Neuron (in vitro differentiated cells): Measurements from ENCODE around the gene MICAL3.

Experiments used
- H2AFZ ChIP-seq: one replicate; pipeline ENCODE4 v1.6.1; 2013; ENCODE audit warnings: low read depth, mild to moderate bottlenecking, inconsistent platforms, low read length, moderate library complexity
- H3K27me3 ChIP-seq: one replicate; pipeline ENCODE4 v1.6.1; 2013; ENCODE audit warnings: low read length; ENCODE audit not compliant: insufficient read depth
- H3K36me3 ChIP-seq: one replicate; pipeline ENCODE4 v1.6.1; 2013; ENCODE audit warnings: low read length; ENCODE audit not compliant: insufficient read depth
- H3K4me1 ChIP-seq: one replicate; pipeline ENCODE4 v1.6.1; 2013; ENCODE audit warnings: low read length; ENCODE audit not compliant: insufficient read depth
- H3K4me3 ChIP-seq: 2 replicates; pipeline ENCODE4 v1.5.1; 2013; ENCODE audit warnings: mild to moderate bottlenecking, low read length, moderate library complexity
- H3K9me3 ChIP-seq: one replicate; pipeline ENCODE4 v1.6.1; 2013; ENCODE audit warnings: low read length

The MICAL3 gene

DNA sequence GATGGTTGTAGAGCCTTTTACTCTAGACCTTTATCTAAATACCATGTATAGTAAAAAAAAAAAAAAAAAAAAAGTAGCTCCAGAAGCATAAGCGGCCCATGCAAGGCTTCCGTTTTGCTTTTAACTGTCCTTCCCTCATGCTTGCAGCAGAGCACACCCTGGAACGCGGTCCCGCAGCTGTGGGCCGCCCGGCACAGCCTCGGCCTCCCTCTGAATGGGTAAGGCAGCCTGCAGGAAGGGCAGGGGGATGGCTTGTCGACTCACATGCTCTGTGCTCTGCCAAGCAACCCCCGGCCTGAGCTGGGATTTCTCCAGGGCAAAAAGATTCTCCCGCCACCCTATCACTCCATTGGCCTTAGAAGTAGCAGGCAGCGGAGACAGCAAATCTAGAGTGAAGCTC, 148.7 kb downstream of the MICAL3 start:
- Histone ChIP-seq H3K4me1 (no peaks in the 10 kb centered on the region), H3K27me3 (no peaks in the 10 kb centered on the region), H3K4me3 (no peak overlapping the region), H3K36me3 (peaks cover 18% of the 10 kb centered on the region), H2AFZ (no peak overlapping the region), H3K9me3 (no peaks in the 10 kb centered on the region)

GRCh38 chr22:17875156-17875555, 149.2 kb downstream of the MICAL3 start:
- peaks cover 16% of the 10 kb centered on the region for H3K36me3 ChIP-seq
- no peaks in the 10 kb centered on the region for H3K4me1 ChIP-seq
- H3K27me3 ChIP-seq = no peaks in the 10 kb centered on the region
- H2AFZ ChIP-seq = no peak overlapping the region
- H3K9me3 ChIP-seq = no peaks in the 10 kb centered on the region
- H3K4me3 ChIP-seq = no peak overlapping the region

DNA sequence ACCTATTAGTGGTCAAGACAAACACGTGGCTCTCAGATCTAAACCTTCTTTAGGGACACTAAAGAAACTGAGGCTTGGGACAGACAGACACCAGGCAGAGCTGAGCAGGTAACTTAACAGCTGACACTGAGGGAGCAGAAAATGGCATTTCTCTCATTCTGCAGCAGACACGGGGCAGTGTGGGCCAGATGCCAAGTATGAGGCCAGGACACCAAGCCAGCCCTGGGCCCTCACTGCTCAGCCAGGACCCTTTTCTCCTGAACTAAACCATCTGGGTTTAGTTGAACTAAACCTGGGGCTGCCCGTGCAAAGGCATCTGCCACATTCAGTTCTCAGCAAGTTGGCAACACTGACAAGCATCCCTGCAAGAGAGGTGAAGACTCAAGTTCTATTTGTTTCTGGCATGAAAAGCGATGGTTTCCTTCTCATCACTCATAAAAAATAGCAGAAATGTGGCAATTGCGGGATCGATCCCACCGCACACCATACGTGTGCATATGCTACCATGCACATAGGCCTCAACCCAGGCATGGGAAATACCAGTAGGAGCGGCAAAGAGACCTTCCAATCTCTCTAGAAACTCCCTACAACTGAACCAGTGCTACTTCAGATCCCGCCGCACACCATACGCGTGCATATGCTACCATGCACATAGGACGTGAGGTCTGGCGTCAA, 150.0 kb downstream of the MICAL3 start:
- H3K9me3 ChIP-seq = no peaks in the 10 kb centered on the region
- H2AFZ ChIP-seq = no peak overlapping the region
- H3K27me3 ChIP-seq = no peaks in the 10 kb centered on the region
- H3K36me3 ChIP-seq = peaks cover 13% of the 10 kb centered on the region
- H3K4me1 ChIP-seq = no peaks in the 10 kb centered on the region
- H3K4me3 ChIP-seq = no peak overlapping the region

DNA sequence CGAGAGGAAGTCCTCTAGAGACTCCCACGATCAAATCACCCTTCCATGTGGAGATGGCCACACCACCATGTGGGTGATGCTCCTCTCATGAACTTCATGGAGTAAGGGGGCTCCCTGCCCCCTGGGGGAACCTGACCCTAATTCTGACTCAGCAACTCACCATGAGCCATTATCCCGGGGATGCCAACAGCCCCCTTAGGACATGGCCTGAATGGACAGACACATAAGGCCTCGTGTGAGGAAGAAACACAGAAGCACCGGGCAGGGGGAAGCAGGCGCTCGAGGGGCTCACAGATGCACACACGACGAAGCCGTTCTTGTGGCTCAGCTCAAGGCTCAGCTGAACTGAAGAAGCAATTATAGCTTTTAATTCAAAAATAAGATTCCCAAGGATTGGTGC, 150.6 kb downstream of the MICAL3 start:
- no peaks in the 10 kb centered on the region for H3K27me3 ChIP-seq
- H3K9me3 ChIP-seq = no peaks in the 10 kb centered on the region
- H3K36me3 ChIP-seq = peaks cover 17% of the 10 kb centered on the region
- no peak overlapping the region for H3K4me3 ChIP-seq
- no peak overlapping the region for H2AFZ ChIP-seq
- no peaks in the 10 kb centered on the region for H3K4me1 ChIP-seq

DNA sequence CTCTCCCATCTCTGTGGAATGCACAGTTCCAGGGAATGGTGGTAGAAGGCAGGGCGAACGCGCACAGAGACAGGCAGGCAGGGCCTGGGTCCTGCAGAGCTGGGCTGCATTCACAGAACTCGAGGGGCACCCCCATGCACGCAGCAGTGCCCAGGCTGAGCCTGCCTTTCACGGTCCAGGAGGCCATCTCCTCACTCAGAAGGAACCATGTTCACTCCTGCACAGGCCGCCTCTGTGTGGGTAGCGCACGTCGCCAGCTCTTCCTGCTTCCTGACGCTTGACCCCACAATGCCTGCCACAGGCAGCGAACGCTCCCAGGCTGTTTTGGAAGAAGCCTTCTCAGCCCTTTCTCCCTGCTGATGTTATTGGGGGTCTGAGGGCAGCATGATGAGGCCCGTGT, 151.2 kb downstream of the MICAL3 start:
- no peaks in the 10 kb centered on the region for H3K27me3 ChIP-seq
- peaks cover 21% of the 10 kb centered on the region for H3K36me3 ChIP-seq
- no peak overlapping the region for H2AFZ ChIP-seq
- H3K9me3 ChIP-seq = no peaks in the 10 kb centered on the region
- no peak overlapping the region for H3K4me3 ChIP-seq
- H3K4me1 ChIP-seq = no peaks in the 10 kb centered on the region

- Histone ChIP-seq H3K9me3 (no peaks in the 10 kb centered on the region), H3K36me3 (peaks cover 21% of the 10 kb centered on the region)
Observed at GRCh38 chr22:17872471-17872870, 151.9 kb downstream of the MICAL3 start.

DNA sequence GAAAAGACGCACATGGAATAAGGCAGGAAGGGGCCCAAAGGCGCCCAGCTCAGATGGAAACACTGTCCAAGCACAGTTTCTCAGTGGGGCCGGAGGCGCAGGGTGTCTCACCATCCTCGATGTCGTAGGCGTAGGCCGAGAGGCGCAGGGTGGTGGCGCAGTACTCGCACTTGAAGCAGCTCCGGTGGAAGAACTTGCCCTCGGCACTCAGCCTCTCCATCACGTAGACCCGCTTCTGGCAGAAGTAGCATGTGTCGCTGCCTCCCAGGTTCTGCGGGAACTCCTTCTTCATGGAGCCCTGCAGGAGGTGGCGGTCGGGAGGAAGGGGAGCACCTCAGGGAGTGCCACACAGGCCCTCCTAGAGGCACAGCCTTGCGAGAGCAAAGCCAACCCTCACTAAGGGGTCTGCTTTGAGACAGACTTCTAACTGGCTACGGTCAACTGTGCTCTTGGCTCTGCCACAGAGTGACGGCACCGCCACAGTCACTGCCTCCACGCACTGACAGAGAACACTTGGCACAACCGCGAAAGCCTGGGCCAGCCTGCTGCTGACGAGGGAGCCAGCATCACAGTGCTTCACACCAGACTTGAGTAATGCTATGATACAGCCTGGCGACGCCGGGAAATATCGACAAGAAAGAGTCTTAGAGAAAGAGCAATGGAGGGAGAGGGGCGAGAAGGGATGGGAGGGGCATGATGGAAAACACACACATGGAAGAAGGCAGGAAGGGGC, 152.5 kb downstream of the MICAL3 start:
- Histone ChIP-seq H2AFZ (no peak overlapping the region), H3K4me1 (peaks cover 4% of the 10 kb centered on the region), H3K9me3 (no peaks in the 10 kb centered on the region), H3K4me3 (no peak overlapping the region), H3K36me3 (peaks cover 21% of the 10 kb centered on the region), H3K27me3 (no peaks in the 10 kb centered on the region)

More at GRCh38 chr22:17872471-17872870, 151.9 kb downstream of the MICAL3 start:
- no peaks in the 10 kb centered on the region for H3K4me1 ChIP-seq
- H2AFZ ChIP-seq = no peak overlapping the region
- H3K27me3 ChIP-seq = no peaks in the 10 kb centered on the region
- H3K4me3 ChIP-seq = no peak overlapping the region

DNA sequence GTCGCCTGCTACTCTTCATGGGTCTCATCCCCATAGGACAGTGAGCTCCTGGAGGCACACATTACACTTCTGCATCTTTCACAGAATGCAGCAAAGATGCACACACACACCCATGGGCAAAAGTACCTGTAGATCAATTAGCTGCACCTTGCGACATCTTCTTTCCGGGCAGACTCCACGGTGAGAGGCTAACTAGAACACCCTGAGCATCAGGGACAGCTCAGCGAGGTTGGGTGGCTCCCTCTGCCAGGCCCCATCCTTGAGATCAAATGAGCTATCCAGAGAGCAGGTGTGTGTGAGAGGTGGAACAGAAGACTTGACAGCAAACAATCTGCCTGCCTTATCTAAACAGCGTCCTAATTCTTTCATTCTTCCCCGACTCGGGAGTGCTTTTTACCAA, 154.0 kb downstream of the MICAL3 start:
- peaks cover 21% of the 10 kb centered on the region for H3K36me3 ChIP-seq

GRCh38 chr22:17869285-17870096, 154.9 kb downstream of the MICAL3 start:
- Histone ChIP-seq H3K36me3 (peaks cover 28% of the 10 kb centered on the region), H3K27me3 (no peaks in the 10 kb centered on the region), H3K4me3 (no peak overlapping the region), H2AFZ (no peak overlapping the region), H3K4me1 (peaks cover 19% of the 10 kb centered on the region), H3K9me3 (no peaks in the 10 kb centered on the region)

More for the DNA sequence above, 154.0 kb downstream of the MICAL3 start:
- no peak overlapping the region for H2AFZ ChIP-seq
- no peak overlapping the region for H3K4me3 ChIP-seq
- no peaks in the 10 kb centered on the region for H3K27me3 ChIP-seq
- peaks cover 18% of the 10 kb centered on the region for H3K4me1 ChIP-seq
- H3K9me3 ChIP-seq = no peaks in the 10 kb centered on the region

- no peaks in the 10 kb centered on the region for H3K9me3 ChIP-seq
- H3K27me3 ChIP-seq = no peaks in the 10 kb centered on the region
- no peak overlapping the region for H2AFZ ChIP-seq
- no peak overlapping the region for H3K4me3 ChIP-seq
- peaks cover 35% of the 10 kb centered on the region for H3K36me3 ChIP-seq
- peaks cover 19% of the 10 kb centered on the region for H3K4me1 ChIP-seq
Observed at GRCh38 chr22:17868771-17869170, 155.6 kb downstream of the MICAL3 start.

GRCh38 chr22:17867160-17867785, 157.1 kb downstream of the MICAL3 start:
- H3K9me3 ChIP-seq = no peaks in the 10 kb centered on the region
- no peak overlapping the region for H2AFZ ChIP-seq
- H3K4me1 ChIP-seq = peaks cover 19% of the 10 kb centered on the region
- H3K36me3 ChIP-seq = peaks cover 41% of the 10 kb centered on the region
- H3K27me3 ChIP-seq = no peaks in the 10 kb centered on the region
- no peak overlapping the region for H3K4me3 ChIP-seq

DNA sequence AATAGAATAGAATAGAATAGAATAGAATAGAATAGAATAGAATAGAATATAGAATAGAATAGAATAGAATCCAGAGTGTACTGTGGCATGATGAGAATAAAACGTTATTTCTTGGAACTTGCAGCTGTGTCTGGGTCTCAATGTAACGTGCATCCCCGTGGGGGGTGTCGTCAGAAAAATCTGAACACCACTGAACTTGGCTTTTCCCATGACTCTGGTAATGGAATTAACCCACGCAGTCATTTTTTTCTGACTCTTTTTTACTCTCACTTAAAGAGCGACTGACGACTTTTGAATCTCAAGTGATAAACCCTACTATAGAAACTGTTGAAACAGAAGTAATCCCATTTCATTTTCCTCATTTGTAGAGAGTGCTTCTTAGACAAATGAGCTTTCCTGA, 157.7 kb downstream of the MICAL3 start:
- Histone ChIP-seq H3K36me3 (peaks cover 38% of the 10 kb centered on the region), H3K4me3 (no peak overlapping the region), H3K4me1 (peaks cover 19% of the 10 kb centered on the region), H3K9me3 (no peaks in the 10 kb centered on the region), H3K27me3 (no peaks in the 10 kb centered on the region), H2AFZ (no peak overlapping the region)

- H2AFZ ChIP-seq = no peak overlapping the region
- no peaks in the 10 kb centered on the region for H3K27me3 ChIP-seq
- no peak overlapping the region for H3K4me3 ChIP-seq
- peaks cover 37% of the 10 kb centered on the region for H3K36me3 ChIP-seq
- H3K4me1 ChIP-seq = peaks cover 19% of the 10 kb centered on the region
- H3K9me3 ChIP-seq = no peaks in the 10 kb centered on the region
Observed at GRCh38 chr22:17866127-17866526, 158.2 kb downstream of the MICAL3 start.
